ENCODE measurements around the gene SEMA3F. TPM values are rescaled to one million over a fixed set of nuclear protein-coding genes. Genes with fewer than 3 reads are reported as not detected.

The SEMA3F gene
- polyA plus RNA-seq, 1 experiment: 11.4 TPM

- H3K36me3 ChIP-seq (ENCODE audit: control insufficient read depth, insufficient read depth, low read length): no peaks in the 10 kb centered on the region
- no peak for DNase-seq (ENCODE audit: low read depth)
- POLR2A ChIA-PET: no interaction called here
- TF ChIP-seq CTCF (IDR thresholded peaks at IDR 0.05; ENCODE audit: insufficient read depth, low read depth, low read length): no peak
- 0 out of 2 replicates have a peak, but pooled peaks cover 5% of the 10 kb centered on the region for H3K27me3 ChIP-seq (ENCODE audit: control insufficient read depth, insufficient read depth, low read length)
- CTCF ChIA-PET: interaction anchor here (0.7 to 17.7 kb wide), 7 partner anchors 8 to 106 kb away, joined by 3 to 378 read pairs (median 4); partner anchors contain the start of gene GNAT1
- H3K4me3 ChIP-seq (ENCODE audit: low read depth, low read length): no peak overlapping the region
Measured at GRCh38 chr3:50218448-50218847, 63.3 kb downstream of the SEMA3F start.

DNA sequence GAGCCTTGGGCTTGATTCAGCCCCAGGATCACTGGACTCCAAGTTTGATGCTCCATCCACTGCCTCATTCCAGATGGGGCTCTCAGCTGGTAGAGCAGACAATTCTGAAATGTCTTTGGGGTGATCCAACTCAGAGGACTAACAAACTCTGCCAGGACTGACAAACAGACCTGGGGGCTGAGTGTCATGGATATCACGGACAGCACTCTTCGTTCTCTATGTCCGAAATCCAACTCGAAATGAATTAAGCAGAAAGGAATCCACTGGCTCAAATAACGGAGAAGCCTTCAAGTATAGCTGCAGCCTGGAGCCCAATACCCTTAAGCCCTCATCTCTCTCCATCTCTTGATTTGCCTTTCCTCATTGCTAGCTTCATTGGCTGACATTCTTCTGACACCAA is 64.2 kb downstream of the SEMA3F start:
- Histone ChIP-seq H3K27me3 (ENCODE audit: control insufficient read depth, insufficient read depth, low read length) (0 out of 2 replicates have a peak, but pooled peaks cover 7% of the 10 kb centered on the region), H3K4me3 (ENCODE audit: low read depth, low read length) (no peak overlapping the region), H3K36me3 (ENCODE audit: control insufficient read depth, insufficient read depth, low read length) (no peaks in the 10 kb centered on the region)
- CTCF ChIA-PET: interaction anchor here (0.7 to 17.7 kb wide), 9 partner anchors 15 to 105 kb away, joined by 3 to 378 read pairs (median 3); partner anchors contain the start of gene GNAT1
- TF ChIP-seq CTCF (IDR thresholded peaks at IDR 0.05; ENCODE audit: insufficient read depth, low read depth, low read length): no peak
- no peak for DNase-seq (ENCODE audit: low read depth)
- POLR2A ChIA-PET: no interaction called here

GRCh38 chr3:50220109-50220508 is 65.0 kb downstream of the SEMA3F start:
- no peak for TF ChIP-seq CTCF (IDR thresholded peaks at IDR 0.05; ENCODE audit: insufficient read depth, low read depth, low read length)
- CTCF ChIA-PET: interaction anchor here (1.0 to 17.7 kb wide), 6 partner anchors 9 to 100 kb away, joined by 3 to 378 read pairs (median 7); partner anchors contain the start of gene GNAT1
- no peaks in the 10 kb centered on the region for H3K36me3 ChIP-seq (ENCODE audit: control insufficient read depth, insufficient read depth, low read length)
- no peak for DNase-seq (ENCODE audit: low read depth)
- no peak overlapping the region for H3K4me3 ChIP-seq (ENCODE audit: low read depth, low read length)
- H3K27me3 ChIP-seq (ENCODE audit: control insufficient read depth, insufficient read depth, low read length): peaks cover 9% of the 10 kb centered on the region; the same call in 1 of the 2 replicates
- POLR2A ChIA-PET: no interaction called here

- no peaks in the 10 kb centered on the region for H3K36me3 ChIP-seq (ENCODE audit: control insufficient read depth, insufficient read depth, low read length)
- H3K27me3 ChIP-seq (ENCODE audit: control insufficient read depth, insufficient read depth, low read length): peaks cover 10% of the 10 kb centered on the region
- ChIA-PET POLR2A (no interaction called here), CTCF (interaction anchor here (1.0 to 17.7 kb wide), 5 partner anchors 10 to 101 kb away, joined by 3 to 378 read pairs (median 7); partner anchors contain the start of gene GNAT1)
- DNase-seq (ENCODE audit: low read depth): no peak
- no peak overlapping the region for H3K4me3 ChIP-seq (ENCODE audit: low read depth, low read length)
- TF ChIP-seq CTCF (IDR thresholded peaks at IDR 0.05; ENCODE audit: insufficient read depth, low read depth, low read length): no peak
Measured at GRCh38 chr3:50221051-50221410, 65.9 kb downstream of the SEMA3F start.

GRCh38 chr3:50221411-50222168 is 66.5 kb downstream of the SEMA3F start:
- DNase-seq (ENCODE audit: low read depth): no peak
- TF ChIP-seq CTCF (IDR thresholded peaks at IDR 0.05; ENCODE audit: insufficient read depth, low read depth, low read length): no peak
- ChIA-PET CTCF (interaction anchor here (0.6 to 17.7 kb wide), 6 partner anchors 10 to 101 kb away, joined by 3 to 378 read pairs (median 5); partner anchors contain the start of gene GNAT1), POLR2A (no interaction called here)
- Histone ChIP-seq H3K27me3 (ENCODE audit: control insufficient read depth, insufficient read depth, low read length) (peaks cover 9% of the 10 kb centered on the region), H3K36me3 (ENCODE audit: control insufficient read depth, insufficient read depth, low read length) (no peaks in the 10 kb centered on the region), H3K4me3 (ENCODE audit: low read depth, low read length) (no peak overlapping the region)

Measured in BJ (cell line).